MM.1S (cell line): ENCODE results near the gene APOH.

ENCODE experiments used
- DNase-seq: peaks from one replicate; pipeline ENCODE4 v3.0.0-alpha.2; 2015
- H2AFZ ChIP-seq: fragments of 300-600 bp; sonication (generic); 2 replicates; pipeline ENCODE4 v1.6.0; 2016; ENCODE audit warnings: antibody characterized with exemption, low read length
- H3F3A ChIP-seq: fragments of 300-600 bp; sonication (generic); 2 replicates; pipeline ENCODE4 v1.6.1; 2016; ENCODE audit warnings: mild to moderate bottlenecking, antibody characterized with exemption, low read length, moderate library complexity, mixed read lengths; ENCODE audit not compliant: insufficient read depth
- H3K27ac ChIP-seq: fragments of 300-600 bp; sonication (generic); 2 replicates; pipeline ENCODE4 v1.5.1; 2016; ENCODE audit warnings: mild to moderate bottlenecking, low read length
- H3K27me3 ChIP-seq: fragments of 300-600 bp; sonication (generic); replicated peaks from 2 replicates; pipeline ENCODE4 v1.6.0; 2016; ENCODE audit warnings: low read length; ENCODE audit not compliant: insufficient read depth
- H3K36me3 ChIP-seq: fragments of 300-600 bp; sonication (generic); replicated peaks from 2 replicates; pipeline ENCODE4 v1.6.1; 2016; ENCODE audit warnings: mild to moderate bottlenecking, low read length, mixed read lengths; ENCODE audit not compliant: insufficient read depth
- H3K4me1 ChIP-seq: fragments of 300-600 bp; sonication (generic); 2 replicates; pipeline ENCODE4 v1.6.1; 2016; ENCODE audit warnings: low read length, mixed read lengths
- H3K4me2 ChIP-seq: fragments of 300-600 bp; sonication (generic); 2 replicates; pipeline ENCODE4 v1.6.0; 2016; ENCODE audit warnings: low read depth, low read length
- H3K4me3 ChIP-seq: fragments of 300-600 bp; sonication (generic); 2 replicates; pipeline ENCODE4 v1.5.1; 2016; ENCODE audit warnings: low read length, mixed read lengths
- H3K79me2 ChIP-seq: fragments of 300-600 bp; sonication (generic); 2 replicates; pipeline ENCODE4 v1.6.1; 2016; ENCODE audit warnings: mixed run types, low read length, mixed read lengths
- H3K9ac ChIP-seq: fragments of 300-600 bp; sonication (generic); 2 replicates; pipeline ENCODE4 v1.6.1; 2016; ENCODE audit warnings: low read length, mixed read lengths
- H3K9me2 ChIP-seq: fragments of 300-600 bp; sonication (generic); replicated peaks from 2 replicates; pipeline ENCODE4 v1.6.1; 2016; ENCODE audit warnings: mild to moderate bottlenecking, low read length, mixed read lengths; ENCODE audit not compliant: insufficient read depth
- H3K9me3 ChIP-seq: fragments of 300-600 bp; sonication (generic); replicated peaks from 2 replicates; pipeline ENCODE4 v1.6.1; 2016; ENCODE audit warnings: mild to moderate bottlenecking, low read length, mixed read lengths; ENCODE audit not compliant: insufficient read depth
- H4K20me1 ChIP-seq: fragments of 300-600 bp; sonication (generic); 2 replicates; pipeline ENCODE4 v1.6.1; 2016; ENCODE audit warnings: mild to moderate bottlenecking, low read length, moderate library complexity, mixed read lengths; ENCODE audit not compliant: insufficient read depth
- CTCF ChIP-seq: fragments of 300-600 bp; sonication (generic); IDR thresholded peaks from 2 replicates; pipeline ENCODE4 v1.5.1; 2016; ENCODE audit warnings: antibody characterized with exemption, low read length, mixed read lengths
- EZH2 ChIP-seq: fragments of 300-600 bp; sonication (generic); optimal IDR thresholded peaks from 2 replicates; pipeline ENCODE3; 2017; ENCODE audit warnings: low read depth, mild to moderate bottlenecking, antibody characterized with exemption, low read length, mixed read lengths
- EZH2phosphoT487 ChIP-seq: fragments of 300-600 bp; sonication (generic); IDR thresholded peaks from 2 replicates; pipeline ENCODE4 v1.6.1; 2018; ENCODE audit warnings: antibody characterized with exemption, low read length

Gene APOH

DNA sequence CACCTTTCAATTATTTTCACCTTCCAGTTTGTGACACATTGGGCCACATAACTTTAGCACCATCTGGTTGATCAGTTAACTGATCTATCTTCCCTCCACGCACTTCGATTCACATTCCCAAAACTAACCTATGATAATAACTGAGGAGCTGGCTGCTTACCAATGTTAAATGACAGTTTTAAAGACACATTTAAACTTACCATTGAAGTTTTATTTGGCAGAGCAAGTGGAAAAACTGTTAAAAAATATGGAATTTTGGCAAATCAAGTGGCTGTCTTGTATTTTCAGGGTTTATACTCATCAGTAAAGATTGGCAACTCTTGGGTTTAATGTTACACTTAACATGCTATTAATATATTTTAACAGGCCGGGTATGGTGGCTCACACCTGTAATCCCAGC lies 5.4 kb upstream of the APOH start:
- Histone ChIP-seq H4K20me1 (no peaks in the 10 kb centered on the region), H3K9me3 (no peaks in the 10 kb centered on the region), H3K27ac (no peak overlapping the region), H3F3A (no peaks in the 10 kb centered on the region), H3K4me2 (no peak overlapping the region), H3K4me3 (no peak overlapping the region), H3K4me1 (no peaks in the 10 kb centered on the region), H3K27me3 (no peaks in the 10 kb centered on the region), H2AFZ (no peak overlapping the region), H3K9me2 (no peaks in the 10 kb centered on the region), H3K79me2 (no peaks in the 10 kb centered on the region), H3K36me3 (no peaks in the 10 kb centered on the region), H3K9ac (no peak overlapping the region)
- DNase-seq, result no peak
- TF ChIP-seq EZH2 (no peak), CTCF (no peak), EZH2phosphoT487 (no peak)

DNA sequence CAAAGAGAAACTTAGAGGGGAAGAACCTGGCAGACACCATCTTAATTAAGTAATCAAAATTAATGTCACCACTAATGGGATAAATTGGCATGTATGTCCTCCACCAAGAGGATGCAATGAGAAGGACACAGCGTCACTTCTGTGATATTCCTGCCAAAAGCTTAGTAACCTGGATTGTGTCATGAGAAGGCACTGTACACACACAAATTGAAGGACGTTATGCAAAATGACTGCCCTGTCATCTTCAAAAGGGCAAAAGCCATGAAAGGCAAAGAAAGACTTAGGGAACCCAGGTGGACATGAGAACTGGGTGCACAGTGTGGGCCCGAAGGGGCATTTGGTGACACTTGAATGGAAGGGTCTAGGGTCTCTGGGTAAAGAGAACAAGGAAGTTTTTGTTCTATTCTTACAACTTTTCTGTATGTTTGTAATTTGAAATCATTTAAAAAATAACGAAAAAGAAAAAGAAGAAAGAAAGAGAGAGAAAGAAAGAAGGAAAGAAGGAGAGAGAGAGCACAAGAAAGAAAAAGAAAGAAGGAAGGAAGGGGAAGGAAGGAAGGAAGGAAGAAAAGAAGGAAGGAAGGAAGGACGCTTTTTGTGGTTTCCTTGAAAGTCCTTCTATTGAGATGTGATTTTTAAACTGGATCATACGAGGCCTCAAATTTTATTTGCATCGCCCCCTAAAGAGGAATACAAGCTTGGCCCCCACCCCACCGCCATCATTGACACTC lies 4.0 kb upstream of the APOH start:
- Histone ChIP-seq H3K9ac (no peak overlapping the region), H3K4me1 (no peaks in the 10 kb centered on the region), H3F3A (no peaks in the 10 kb centered on the region), H3K27ac (no peak overlapping the region), H3K9me3 (no peaks in the 10 kb centered on the region), H3K4me3 (no peak overlapping the region), H3K27me3 (no peaks in the 10 kb centered on the region), H3K9me2 (no peaks in the 10 kb centered on the region), H4K20me1 (no peaks in the 10 kb centered on the region), H3K79me2 (no peaks in the 10 kb centered on the region), H3K4me2 (no peak overlapping the region), H3K36me3 (no peaks in the 10 kb centered on the region), H2AFZ (no peak overlapping the region)
- no peak for DNase-seq
- no peak for TF ChIP-seq CTCF
- no peak for TF ChIP-seq EZH2
- no peak for TF ChIP-seq EZH2phosphoT487

DNA sequence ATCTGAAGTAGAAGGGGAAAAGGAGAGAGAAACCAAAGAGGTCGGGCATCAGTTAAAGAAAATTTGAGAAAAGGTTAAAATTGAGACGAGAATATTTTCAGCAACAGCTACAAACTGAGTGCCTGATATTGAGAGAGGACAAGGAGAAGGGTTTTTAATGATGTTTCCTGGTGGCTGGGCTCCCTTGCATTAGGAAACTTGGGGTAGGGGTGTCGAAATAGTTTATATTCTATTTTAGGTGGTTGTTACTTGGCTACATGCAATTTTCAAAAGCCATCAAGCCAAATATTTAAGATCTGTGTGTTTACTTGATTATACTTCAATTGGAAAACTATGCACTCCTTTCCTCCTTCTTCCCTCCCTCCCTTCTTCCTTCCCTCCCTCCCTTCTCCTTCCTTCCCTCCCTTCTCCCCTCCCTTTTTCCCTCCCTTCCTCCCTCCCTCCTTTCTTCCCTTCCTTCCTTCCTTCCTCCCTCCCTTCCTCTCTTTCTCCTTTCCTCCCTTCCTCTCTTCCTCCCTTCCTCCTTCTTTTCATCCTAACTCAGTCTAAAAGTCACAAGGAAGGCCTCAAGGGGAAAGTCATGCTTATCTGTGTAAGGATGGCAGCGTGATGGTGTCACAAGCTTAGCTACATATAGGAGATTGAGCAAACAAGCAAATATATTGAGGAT lies 1.8 kb upstream of the APOH start:
- no peak for TF ChIP-seq EZH2
- TF ChIP-seq EZH2phosphoT487, result no peak
- no peak for TF ChIP-seq CTCF
- no peaks in the 10 kb centered on the region for H3K79me2 ChIP-seq
- H3K27me3 ChIP-seq, result no peaks in the 10 kb centered on the region
- no peak overlapping the region for H3K9ac ChIP-seq
- no peaks in the 10 kb centered on the region for H3K9me3 ChIP-seq
- no peak overlapping the region for H2AFZ ChIP-seq
- no peaks in the 10 kb centered on the region for H3F3A ChIP-seq
- H3K36me3 ChIP-seq, result no peaks in the 10 kb centered on the region
- H3K4me2 ChIP-seq, result no peak overlapping the region
- H3K27ac ChIP-seq, result no peak overlapping the region
- no peak for DNase-seq
- H3K4me3 ChIP-seq, result no peak overlapping the region
- H3K4me1 ChIP-seq, result no peaks in the 10 kb centered on the region
- no peaks in the 10 kb centered on the region for H3K9me2 ChIP-seq
- no peaks in the 10 kb centered on the region for H4K20me1 ChIP-seq
